ENCODE data around the gene PJVK.
"Not testable (repeated sequence)": the region's sequence is repeated elsewhere in the genome, so short reads cannot be mapped to it uniquely, and the experiment has no call there.

PJVK gene

GRCh38 chr2:178420463-178420999 lies 30.6 kb upstream of the PJVK start:
- TF ChIP-seq ZFX (IDR thresholded peaks at IDR 0.05; ENCODE audit: borderline replicate concordance): no peak
- TF ChIP-seq, protein P1, sequence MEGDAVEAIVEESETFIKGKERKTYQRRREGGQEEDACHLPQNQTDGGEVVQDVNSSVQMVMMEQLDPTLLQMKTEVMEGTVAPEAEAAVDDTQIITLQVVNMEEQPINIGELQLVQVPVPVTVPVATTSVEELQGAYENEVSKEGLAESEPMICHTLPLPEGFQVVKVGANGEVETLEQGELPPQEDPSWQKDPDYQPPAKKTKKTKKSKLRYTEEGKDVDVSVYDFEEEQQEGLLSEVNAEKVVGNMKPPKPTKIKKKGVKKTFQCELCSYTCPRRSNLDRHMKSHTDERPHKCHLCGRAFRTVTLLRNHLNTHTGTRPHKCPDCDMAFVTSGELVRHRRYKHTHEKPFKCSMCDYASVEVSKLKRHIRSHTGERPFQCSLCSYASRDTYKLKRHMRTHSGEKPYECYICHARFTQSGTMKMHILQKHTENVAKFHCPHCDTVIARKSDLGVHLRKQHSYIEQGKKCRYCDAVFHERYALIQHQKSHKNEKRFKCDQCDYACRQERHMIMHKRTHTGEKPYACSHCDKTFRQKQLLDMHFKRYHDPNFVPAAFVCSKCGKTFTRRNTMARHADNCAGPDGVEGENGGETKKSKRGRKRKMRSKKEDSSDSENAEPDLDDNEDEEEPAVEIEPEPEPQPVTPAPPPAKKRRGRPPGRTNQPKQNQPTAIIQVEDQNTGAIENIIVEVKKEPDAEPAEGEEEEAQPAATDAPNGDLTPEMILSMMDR (IDR thresholded peaks at IDR 0.05): no peak

DNA sequence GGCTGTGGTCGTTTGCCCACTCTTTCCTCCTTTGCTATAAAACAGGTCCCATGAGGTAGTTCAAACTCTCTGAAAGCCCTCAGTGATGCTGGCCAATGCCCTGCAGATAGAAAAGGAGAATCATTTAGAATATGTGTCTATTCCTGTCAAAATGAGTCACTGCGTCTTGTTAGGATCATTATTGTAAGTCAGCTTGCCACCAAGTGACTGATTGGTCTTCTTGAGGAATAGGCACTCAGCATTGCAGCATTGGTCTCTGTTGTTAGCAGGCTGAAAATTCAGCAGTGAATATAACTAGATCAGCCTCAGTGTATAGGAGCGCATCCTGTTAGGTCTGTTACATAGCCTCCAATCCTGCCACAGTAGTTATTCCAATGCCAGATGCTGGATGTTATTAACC lies 29.1 kb upstream of the PJVK start:
- TF ChIP-seq, protein P1 (IDR thresholded peaks at IDR 0.05): no peak
- TF ChIP-seq ZFX (IDR thresholded peaks at IDR 0.05; ENCODE audit: borderline replicate concordance): no peak
- H3K27ac ChIP-seq: no peak overlapping the region

More at GRCh38 chr2:178420463-178420999, 30.6 kb upstream of the PJVK start:
- no peak overlapping the region for H3K27ac ChIP-seq

GRCh38 chr2:178423746-178424145 lies 27.4 kb upstream of the PJVK start:
- not testable (repeated sequence) for H3K27ac ChIP-seq

- no peak for TF ChIP-seq ZFX (IDR thresholded peaks at IDR 0.05; ENCODE audit: borderline replicate concordance)
- TF ChIP-seq, protein P1 (IDR thresholded peaks at IDR 0.05): no peak
- no peak overlapping the region for H3K27ac ChIP-seq
Measured at GRCh38 chr2:178425255-178425827, 25.8 kb upstream of the PJVK start.

DNA sequence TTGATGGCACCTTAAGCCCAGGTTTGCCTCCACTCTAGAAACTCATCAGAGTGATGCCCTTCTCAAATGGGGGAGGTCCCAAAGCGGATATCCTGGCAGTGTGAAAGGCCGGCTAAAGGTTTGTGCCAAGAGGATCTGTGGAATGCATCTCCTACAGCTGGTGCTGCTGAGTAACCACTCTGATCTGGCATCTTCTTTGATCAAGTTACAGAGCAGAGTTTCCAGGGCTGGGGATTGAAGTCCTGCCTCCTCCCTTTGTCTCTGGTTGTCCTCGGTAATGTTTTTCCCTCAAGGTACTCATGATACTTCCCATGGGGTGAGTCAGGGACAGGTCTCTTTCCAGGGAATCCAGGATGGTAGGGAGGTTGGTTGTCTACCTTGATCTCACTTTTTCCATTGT lies 24.8 kb upstream of the PJVK start:
- no peak for TF ChIP-seq ZFX (IDR thresholded peaks at IDR 0.05; ENCODE audit: borderline replicate concordance)
- TF ChIP-seq, protein P1 (IDR thresholded peaks at IDR 0.05): no peak
- H3K27ac ChIP-seq: no peak overlapping the region

- TF ChIP-seq, protein P1 (IDR thresholded peaks at IDR 0.05): no peak
- no peak for TF ChIP-seq ZFX (IDR thresholded peaks at IDR 0.05; ENCODE audit: borderline replicate concordance)
Measured at GRCh38 chr2:178427458-178427857, 23.7 kb upstream of the PJVK start.

DNA sequence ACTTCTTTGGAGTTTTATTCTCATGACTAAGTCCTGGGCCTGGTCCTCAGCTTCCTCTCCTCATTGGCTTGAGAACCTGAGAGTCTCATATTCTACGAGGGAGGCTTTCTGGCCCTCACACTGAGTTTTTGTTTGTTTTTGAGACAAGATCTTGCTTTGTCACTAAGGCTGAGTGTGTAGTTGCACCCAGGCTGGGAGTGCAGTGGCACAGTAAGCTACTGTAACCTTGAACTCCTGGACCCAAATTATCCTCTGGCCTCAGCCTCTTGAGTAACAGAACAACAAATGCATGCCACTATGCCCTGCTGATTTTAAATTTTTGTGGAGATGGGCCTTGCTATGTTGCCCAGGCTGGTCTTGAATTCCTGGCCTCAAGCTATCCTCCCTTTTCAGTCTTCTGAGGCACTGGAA lies 22.8 kb upstream of the PJVK start:
- TF ChIP-seq ZFX (IDR thresholded peaks at IDR 0.05; ENCODE audit: borderline replicate concordance): no peak
- TF ChIP-seq, protein P1 (IDR thresholded peaks at IDR 0.05): no peak
- H3K27ac ChIP-seq: no peak overlapping the region

More at GRCh38 chr2:178427458-178427857, 23.7 kb upstream of the PJVK start:
- H3K27ac ChIP-seq: no peak overlapping the region

DNA sequence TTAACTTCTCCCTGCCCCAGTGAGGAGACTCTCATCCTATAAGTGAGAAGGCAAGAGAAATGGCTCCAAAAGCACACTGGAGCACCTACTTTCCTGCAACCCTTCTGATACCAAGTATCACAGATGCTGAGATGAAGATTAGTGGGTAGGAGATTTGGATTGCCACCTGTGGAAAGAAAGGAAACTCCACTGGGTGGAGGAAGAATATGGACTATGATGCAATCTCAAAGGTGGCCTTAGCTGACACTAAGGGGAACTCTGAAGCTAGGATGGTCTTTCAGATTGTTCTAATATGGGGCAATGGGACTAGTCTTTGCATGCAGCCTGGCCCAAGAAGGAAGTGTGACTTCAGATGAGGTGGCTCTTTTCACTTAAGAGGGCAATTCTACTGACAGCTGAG lies 21.8 kb upstream of the PJVK start:
- H3K27ac ChIP-seq: no peak overlapping the region
- no peak for TF ChIP-seq ZFX (IDR thresholded peaks at IDR 0.05; ENCODE audit: borderline replicate concordance)
- TF ChIP-seq, protein P1 (IDR thresholded peaks at IDR 0.05): no peak

Data from 22Rv1 (cell line).